ENCODE measurements around the gene TAF4B. TPM values are rescaled to one million over a fixed set of nuclear protein-coding genes. Genes with fewer than 3 reads are reported as not detected.

TAF4B gene
- total and polyA plus RNA-seq, 2 of the 8 experiments (the other 6 are each of a cell fraction or from before 2014, with no cell fraction given) = 9.3 to 19.8 TPM

GRCh38 chr18:26409091-26409490, 182.8 kb downstream of the TAF4B start:
- no peak overlapping the region for H2BK5ac ChIP-seq (ENCODE audit: low read depth, low read length)
- no peak overlapping the region for H3K18ac ChIP-seq (ENCODE audit: extremely low read depth, low read length)
- no peak overlapping the region for H3K4me2 ChIP-seq (ENCODE audit: insufficient read depth in 1 of 2, low read depth in 2 of 2, low read length in 2 of 2)
- H3K14ac ChIP-seq (ENCODE audit: insufficient read length) = no peak overlapping the region
- no peak overlapping the region for H3K56ac ChIP-seq (replicated peaks; ENCODE audit: insufficient read length, low read depth, low read length)
- H2BK12ac ChIP-seq (ENCODE audit: low read depth, low read length) = no peak overlapping the region
- H3K27ac ChIP-seq (ENCODE audit: low read depth, low read length) = no peak overlapping the region
- WGBS, 2 experiments (ENCODE audit: extremely low coverage in 1 of 2, insufficient coverage in 1 of 2, insufficient read length in 1 of 2, insufficient replicate concordance in 2 of 2, low coverage in 1 of 2, low lambda C conversion rate in 2 of 2, missing lambda C conversion rate in 1 of 2) = 92% methylated on average over 4 of the region's 4 CpGs; no CpG with 5 or more reads in 1 of the 2 experiments
- H4K91ac ChIP-seq (replicated peaks; ENCODE audit: insufficient read length, low read length) = no peak overlapping the region
- no peaks in the 10 kb centered on the region for H3K23me2 ChIP-seq (ENCODE audit: low read depth, low read length)
- no peak overlapping the region for H3K4ac ChIP-seq (replicated peaks; ENCODE audit: insufficient read length, low read depth, low read length)
- no peak overlapping the region for H2BK20ac ChIP-seq (ENCODE audit: low read length)
- no peak overlapping the region for H4K5ac ChIP-seq (ENCODE audit: insufficient read length, low read depth, low read length)
- peaks cover 2 to 4% (median 3%) of the 10 kb centered on the region in 4 experiments; a peak in 3 of 7 replicates for H3K4me1 ChIP-seq (replicated peaks in 1 of 4; ENCODE audit: control insufficient read depth in 3 of 4, insufficient read depth in 4 of 4, low read length in 3 of 4)
- no peaks in the 10 kb centered on the region for H3K79me2 ChIP-seq (ENCODE audit: control insufficient read depth in 1 of 2, insufficient read depth in 2 of 2, low read length in 2 of 2)
- ChIA-PET CTCF (ENCODE audit: partially characterized antibody) (interaction anchor here (0.9 to 1.3 kb wide), 2 partner anchors 8 to 160 kb away, joined by 3 read pairs; no protein-coding TSS in a partner anchor), POLR2A (ENCODE audit: partially characterized antibody) (no interaction called here)
- no peak overlapping the region for H2BK15ac ChIP-seq (ENCODE audit: low read length)
- H3K9me3 ChIP-seq (ENCODE audit: insufficient read depth in 2 of 2, low read depth in 1 of 2, low read length in 1 of 2) = no peaks in the 10 kb centered on the region
- no peak overlapping the region for H3K9ac ChIP-seq (replicated peaks in 1 of 4; ENCODE audit: extremely low read depth in 1 of 4, low read depth in 3 of 4, low read length in 3 of 4)
- no peak overlapping the region for H2AFZ ChIP-seq (ENCODE audit: low read length)
- H4K8ac ChIP-seq (ENCODE audit: extremely low read depth, insufficient read depth, low read length) = no peak overlapping the region
- H4K20me1 ChIP-seq (replicated peaks in 1 of 2; ENCODE audit: control insufficient read depth in 1 of 2, insufficient read depth in 2 of 2, low read length in 2 of 2) = no peaks in the 10 kb centered on the region
- H3K4me3 ChIP-seq (ENCODE audit: extremely low read depth in 1 of 4, insufficient read depth in 2 of 4, low read depth in 3 of 4, low read length in 4 of 4) = no peak overlapping the region
- H3K27me3 ChIP-seq (replicated peaks in 1 of 4; ENCODE audit: control insufficient read depth in 3 of 4, extremely low read depth in 1 of 4, insufficient read depth in 3 of 4, low read length in 3 of 4) = no peaks in the 10 kb centered on the region
- no peak for FAIRE-seq
- DNase-seq (ENCODE audit: low read depth in 1 of 2, low spot score in 2 of 2) = no peak
- no peaks in the 10 kb centered on the region for H3K79me1 ChIP-seq (ENCODE audit: low read depth, low read length)
- TF ChIP-seq RXRA (IDR thresholded peaks at IDR 0.05; ENCODE audit: insufficient read depth, low read depth, low read length) (no peak), SUZ12 (IDR thresholded peaks at IDR 0.05; ENCODE audit: low read length) (no peak), ASH2L (IDR thresholded peaks at IDR 0.05; ENCODE audit: low read length) (no peak)
- H3K23ac ChIP-seq (ENCODE audit: insufficient read length) = no peak overlapping the region
- no peak overlapping the region for H2BK120ac ChIP-seq (replicated peaks; ENCODE audit: low read depth, low read length)
- H3K36me3 ChIP-seq (ENCODE audit: control insufficient read depth in 2 of 4, insufficient read depth in 4 of 4, low read length in 3 of 4) = no peaks in the 10 kb centered on the region
- no peak overlapping the region for H2AK5ac ChIP-seq (ENCODE audit: low read depth, low read length)
